ENCODE results near the gene COL27A1. TPM values are rescaled to one million over a fixed set of nuclear protein-coding genes. Genes with fewer than 3 reads are reported as not detected.

COL27A1 gene
- total RNA-seq, 2 experiments from 2014 or later: 0.50 to 1.2 TPM

GRCh38 chr9:114207034-114207810 is 51.9 kb downstream of the COL27A1 start:
- Mint-ChIP-seq H3K4me3 (no peak overlapping the region), H3K27ac (no peak overlapping the region), H3K9me3 (no peaks in the 10 kb centered on the region), H3K36me3 (ENCODE audit: low read depth) (no peaks in the 10 kb centered on the region), H3K27me3 (no peaks in the 10 kb centered on the region), H3K4me1 (no peaks in the 10 kb centered on the region)
- ChIA-PET POLR2A (no interaction called here), CTCF (no interaction called here)
- DNase-seq: no peak

GRCh38 chr9:114207845-114208244 is 52.5 kb downstream of the COL27A1 start:
- H3K4me3 Mint-ChIP-seq: no peak overlapping the region
- ChIA-PET CTCF (no interaction called here), POLR2A (no interaction called here)
- no peaks in the 10 kb centered on the region for H3K4me1 Mint-ChIP-seq
- H3K36me3 Mint-ChIP-seq (ENCODE audit: low read depth): no peaks in the 10 kb centered on the region
- no peaks in the 10 kb centered on the region for H3K27me3 Mint-ChIP-seq
- DNase-seq: no peak
- H3K9me3 Mint-ChIP-seq: no peaks in the 10 kb centered on the region
- no peak overlapping the region for H3K27ac Mint-ChIP-seq

GRCh38 chr9:114209151-114209550 is 53.8 kb downstream of the COL27A1 start:
- POLR2A ChIA-PET: no interaction called here
- no peak overlapping the region for H3K4me3 Mint-ChIP-seq

GRCh38 chr9:114210136-114210535 is 54.8 kb downstream of the COL27A1 start:
- Mint-ChIP-seq H3K4me1 (no peaks in the 10 kb centered on the region), H3K36me3 (ENCODE audit: low read depth) (no peaks in the 10 kb centered on the region), H3K9me3 (no peaks in the 10 kb centered on the region), H3K4me3 (no peak overlapping the region), H3K27me3 (no peaks in the 10 kb centered on the region), H3K27ac (no peak overlapping the region)
- POLR2A ChIA-PET: no interaction called here
- CTCF ChIA-PET: no interaction called here
- DNase-seq: no peak

More at GRCh38 chr9:114209151-114209550, 53.8 kb downstream of the COL27A1 start:
- CTCF ChIA-PET: no interaction called here
- Mint-ChIP-seq H3K4me1 (no peaks in the 10 kb centered on the region), H3K9me3 (no peaks in the 10 kb centered on the region), H3K27ac (no peak overlapping the region), H3K27me3 (no peaks in the 10 kb centered on the region), H3K36me3 (ENCODE audit: low read depth) (no peaks in the 10 kb centered on the region)
- DNase-seq: no peak

- no peaks in the 10 kb centered on the region for H3K27me3 Mint-ChIP-seq
- POLR2A ChIA-PET: no interaction called here
- H3K4me3 Mint-ChIP-seq: no peak overlapping the region
- no peaks in the 10 kb centered on the region for H3K4me1 Mint-ChIP-seq
- H3K36me3 Mint-ChIP-seq (ENCODE audit: low read depth): no peaks in the 10 kb centered on the region
- no peak overlapping the region for H3K27ac Mint-ChIP-seq
- CTCF ChIA-PET: no interaction called here
- no peak for DNase-seq
- no peaks in the 10 kb centered on the region for H3K9me3 Mint-ChIP-seq
Measured at GRCh38 chr9:114210691-114211276, 55.4 kb downstream of the COL27A1 start.

- H3K9me3 Mint-ChIP-seq: no peaks in the 10 kb centered on the region
- no peaks in the 10 kb centered on the region for H3K4me1 Mint-ChIP-seq
- no peak for DNase-seq
- H3K27me3 Mint-ChIP-seq: no peaks in the 10 kb centered on the region
- POLR2A ChIA-PET: no interaction called here
- no peak overlapping the region for H3K4me3 Mint-ChIP-seq
- no peak overlapping the region for H3K27ac Mint-ChIP-seq
- no peaks in the 10 kb centered on the region for H3K36me3 Mint-ChIP-seq (ENCODE audit: low read depth)
- CTCF ChIA-PET: no interaction called here
Measured at GRCh38 chr9:114212826-114213225, 57.5 kb downstream of the COL27A1 start.

GRCh38 chr9:114213566-114213965 is 58.2 kb downstream of the COL27A1 start:
- Mint-ChIP-seq H3K27ac (no peak overlapping the region), H3K27me3 (no peaks in the 10 kb centered on the region), H3K9me3 (no peaks in the 10 kb centered on the region), H3K4me1 (no peaks in the 10 kb centered on the region), H3K4me3 (no peak overlapping the region), H3K36me3 (ENCODE audit: low read depth) (no peaks in the 10 kb centered on the region)
- ChIA-PET CTCF (no interaction called here), POLR2A (no interaction called here)
- DNase-seq: no peak

GRCh38 chr9:114214181-114214580 is 58.8 kb downstream of the COL27A1 start:
- H3K36me3 Mint-ChIP-seq (ENCODE audit: low read depth): no peaks in the 10 kb centered on the region
- no peak overlapping the region for H3K4me3 Mint-ChIP-seq
- no peaks in the 10 kb centered on the region for H3K27me3 Mint-ChIP-seq
- H3K9me3 Mint-ChIP-seq: no peaks in the 10 kb centered on the region
- no peak for DNase-seq
- CTCF ChIA-PET: no interaction called here
- POLR2A ChIA-PET: no interaction called here
- H3K27ac Mint-ChIP-seq: no peak overlapping the region
- no peaks in the 10 kb centered on the region for H3K4me1 Mint-ChIP-seq

GRCh38 chr9:114214686-114215414 is 59.5 kb downstream of the COL27A1 start:
- Mint-ChIP-seq H3K4me1 (no peaks in the 10 kb centered on the region), H3K9me3 (no peaks in the 10 kb centered on the region), H3K4me3 (no peak overlapping the region), H3K27me3 (no peaks in the 10 kb centered on the region), H3K36me3 (ENCODE audit: low read depth) (no peaks in the 10 kb centered on the region), H3K27ac (no peak overlapping the region)
- ChIA-PET CTCF (no interaction called here), POLR2A (no interaction called here)
- DNase-seq: no peak

GRCh38 chr9:114216081-114216480 is 60.7 kb downstream of the COL27A1 start:
- Mint-ChIP-seq H3K36me3 (ENCODE audit: low read depth) (no peaks in the 10 kb centered on the region), H3K27me3 (no peaks in the 10 kb centered on the region), H3K4me3 (no peak overlapping the region), H3K4me1 (no peaks in the 10 kb centered on the region), H3K27ac (no peak overlapping the region), H3K9me3 (no peaks in the 10 kb centered on the region)
- ChIA-PET POLR2A (no interaction called here), CTCF (interaction anchor here (0.6 kb wide), 1 partner anchor 11 kb away, joined by 4 read pairs; no protein-coding TSS in a partner anchor)
- no peak for DNase-seq

GRCh38 chr9:114216976-114217375 is 61.6 kb downstream of the COL27A1 start:
- POLR2A ChIA-PET: no interaction called here
- H3K4me1 Mint-ChIP-seq: no peaks in the 10 kb centered on the region
- H3K4me3 Mint-ChIP-seq: no peak overlapping the region

GRCh38 chr9:114218264-114219120 is 63.2 kb downstream of the COL27A1 start:
- Mint-ChIP-seq H3K4me1 (no peaks in the 10 kb centered on the region), H3K9me3 (no peaks in the 10 kb centered on the region), H3K36me3 (ENCODE audit: low read depth) (no peaks in the 10 kb centered on the region), H3K4me3 (no peak overlapping the region), H3K27ac (no peak overlapping the region), H3K27me3 (no peaks in the 10 kb centered on the region)
- no peak for DNase-seq
- ChIA-PET POLR2A (no interaction called here), CTCF (no interaction called here)

More at GRCh38 chr9:114216976-114217375, 61.6 kb downstream of the COL27A1 start:
- Mint-ChIP-seq H3K9me3 (no peaks in the 10 kb centered on the region), H3K27ac (no peak overlapping the region), H3K27me3 (no peaks in the 10 kb centered on the region), H3K36me3 (ENCODE audit: low read depth) (no peaks in the 10 kb centered on the region)
- CTCF ChIA-PET: interaction anchor here (0.6 kb wide), 1 partner anchor 10 kb away, joined by 4 read pairs; no protein-coding TSS in a partner anchor
- DNase-seq: no peak

- no peak overlapping the region for H3K27ac Mint-ChIP-seq
- no peaks in the 10 kb centered on the region for H3K27me3 Mint-ChIP-seq
- no peak overlapping the region for H3K4me3 Mint-ChIP-seq
- no peaks in the 10 kb centered on the region for H3K9me3 Mint-ChIP-seq
- no peak for DNase-seq
- POLR2A ChIA-PET: no interaction called here
- no peaks in the 10 kb centered on the region for H3K36me3 Mint-ChIP-seq (ENCODE audit: low read depth)
- CTCF ChIA-PET: no interaction called here
- no peaks in the 10 kb centered on the region for H3K4me1 Mint-ChIP-seq
Measured at GRCh38 chr9:114220061-114220541, 64.8 kb downstream of the COL27A1 start.
